H9 (cell line): ENCODE measurements around the gene POLR1C. TPM values are rescaled to one million over a fixed set of nuclear protein-coding genes. Genes with fewer than 3 reads are reported as not detected.

Source experiments
- DNase-seq: peaks from one replicate; pipeline ENCODE4 v3.0.0-alpha.2; 2017
- H2AFZ ChIP-seq: one replicate; pipeline ENCODE4 v1.6.1; 2013; ENCODE audit warnings: mild to moderate bottlenecking, low read length, control low read depth, moderate library complexity
- H2AK5ac ChIP-seq: 2 replicates; pipeline ENCODE4 v1.6.1; 2013; ENCODE audit warnings: low read length, control low read depth, mixed read lengths; ENCODE audit not compliant: insufficient read length
- H2BK120ac ChIP-seq: one replicate; pipeline ENCODE4 v1.6.1; 2013; ENCODE audit warnings: low read depth, mild to moderate bottlenecking, low read length, control low read depth, inconsistent platforms; ENCODE audit not compliant: poor library complexity, severe bottlenecking
- H2BK12ac ChIP-seq: 2 replicates; pipeline ENCODE4 v1.6.1; 2013; ENCODE audit warnings: low read length, control low read depth, mixed read lengths, low read depth; ENCODE audit not compliant: insufficient read length
- H2BK15ac ChIP-seq: 2 replicates; pipeline ENCODE4 v1.6.1; 2013; ENCODE audit warnings: low read depth, low read length, control low read depth
- H2BK20ac ChIP-seq: one replicate; pipeline ENCODE4 v1.6.1; 2013; ENCODE audit warnings: low read depth, mild to moderate bottlenecking, low read length, control low read depth, inconsistent platforms; ENCODE audit not compliant: poor library complexity, severe bottlenecking
- H2BK5ac ChIP-seq: 2 replicates; pipeline ENCODE4 v1.6.1; 2013; ENCODE audit warnings: low read length, control low read depth, mixed read lengths; ENCODE audit not compliant: insufficient read length
- H3K14ac ChIP-seq: 2 replicates; pipeline ENCODE4 v1.6.1; 2013; ENCODE audit warnings: low read length, control low read depth; ENCODE audit not compliant: insufficient read depth
- H3K18ac ChIP-seq: 2 replicates; pipeline ENCODE4 v1.6.1; 2013; ENCODE audit warnings: low read depth, mild to moderate bottlenecking, mixed read lengths, low read length, control low read depth; ENCODE audit not compliant: insufficient read length
- H3K23ac ChIP-seq: 2 replicates; pipeline ENCODE4 v1.6.1; 2013; ENCODE audit warnings: low read length, control low read depth, mixed read lengths, low read depth; ENCODE audit not compliant: insufficient read length
- H3K23me2 ChIP-seq: 2 replicates; pipeline ENCODE4 v1.6.1; 2013; ENCODE audit warnings: low read depth, mild to moderate bottlenecking, mixed read lengths, low read length, control low read depth; ENCODE audit not compliant: insufficient read length, poor library complexity, severe bottlenecking
- H3K27ac ChIP-seq: 2 replicates; pipeline ENCODE4 v1.5.1; 2013; ENCODE audit warnings: low read length, control low read depth, mixed read lengths, low read depth; ENCODE audit not compliant: insufficient read length
- H3K27me3 ChIP-seq: 2 replicates; pipeline ENCODE4 v1.6.1; 2013; ENCODE audit warnings: low read length, control low read depth, inconsistent platforms; ENCODE audit not compliant: insufficient read depth
- H3K4ac ChIP-seq: 2 replicates; pipeline ENCODE4 v1.6.1; 2013; ENCODE audit warnings: low read depth, mild to moderate bottlenecking, control low read depth, inconsistent platforms, low read length, moderate library complexity
- H3K4me1 ChIP-seq: 2 replicates; pipeline ENCODE4 v1.6.1; 2013; ENCODE audit warnings: low read length, control low read depth, inconsistent platforms; ENCODE audit not compliant: insufficient read depth
- H3K4me2 ChIP-seq: 2 replicates; pipeline ENCODE4 v1.6.1; 2013; ENCODE audit warnings: low read length, control low read depth, mixed read lengths; ENCODE audit not compliant: insufficient read length, insufficient read depth
- H3K56ac ChIP-seq: 2 replicates; pipeline ENCODE4 v1.6.1; 2013; ENCODE audit warnings: low read depth, mild to moderate bottlenecking, mixed read lengths, low read length, control low read depth; ENCODE audit not compliant: insufficient read length
- H3K79me1 ChIP-seq: 2 replicates; pipeline ENCODE4 v1.6.1; 2013; ENCODE audit warnings: low read depth, mild to moderate bottlenecking, moderate library complexity, low read length, control low read depth, inconsistent platforms; ENCODE audit not compliant: insufficient read depth, poor library complexity, severe bottlenecking
- H3K79me2 ChIP-seq: 2 replicates; pipeline ENCODE4 v1.6.1; 2013; ENCODE audit warnings: low read length, control low read depth, inconsistent platforms; ENCODE audit not compliant: insufficient read depth
- H3K9ac ChIP-seq: 2 replicates; pipeline ENCODE4 v1.6.1; 2013; ENCODE audit warnings: low read length, control low read depth, mixed read lengths; ENCODE audit not compliant: insufficient read length; ENCODE audit errors: extremely low read depth
- H3K9me3 ChIP-seq: one replicate; pipeline ENCODE4 v1.6.1; 2013; ENCODE audit warnings: low read depth, low read length, inconsistent platforms; ENCODE audit not compliant: control insufficient read depth
- H3T11ph ChIP-seq: one replicate; pipeline ENCODE4 v1.6.1; 2013; ENCODE audit warnings: mild to moderate bottlenecking, low read length, control low read depth, inconsistent platforms
- H4K20me1 ChIP-seq: one replicate; pipeline ENCODE4 v1.6.1; 2013; ENCODE audit not compliant: control insufficient read depth, insufficient read length, insufficient read depth
- H4K5ac ChIP-seq: 2 replicates; pipeline ENCODE4 v1.6.1; 2013; ENCODE audit warnings: low read depth, mild to moderate bottlenecking, mixed read lengths, low read length, control low read depth; ENCODE audit not compliant: insufficient read length
- H4K8ac ChIP-seq: replicated peaks from 2 replicates; pipeline ENCODE4 v1.6.1; 2013; ENCODE audit warnings: low read length, control low read depth, mixed read lengths, low read depth; ENCODE audit not compliant: insufficient read length
- H4K91ac ChIP-seq: 2 replicates; pipeline ENCODE4 v1.6.1; 2013; ENCODE audit warnings: low read depth, mild to moderate bottlenecking, moderate library complexity, mixed read lengths, low read length, control low read depth; ENCODE audit not compliant: insufficient read length
- H3K27ac Mint-ChIP-seq, 3 experiments: 2 replicates in 2 of 3; 3 replicates in 1 of 3; pipeline ENCODE4 v1.8.0; 2020 to 2021; ENCODE audit warnings: mixed read lengths in 3 of 3, mild to moderate bottlenecking in 1 of 3, moderate library complexity in 1 of 3
- H3K27me3 Mint-ChIP-seq: 2 replicates; pipeline ENCODE4 v1.8.0; 2021; ENCODE audit warnings: low read depth, mild to moderate bottlenecking, moderate library complexity, mixed read lengths
- H3K36me3 Mint-ChIP-seq, 3 experiments: 2 replicates in 2 of 3; 3 replicates in 1 of 3; pipeline ENCODE4 v1.8.0; 2020 to 2021; ENCODE audit warnings: low read depth in 3 of 3, mixed read lengths in 3 of 3; ENCODE audit not compliant: insufficient read depth in 1 of 3
- H3K4me1 Mint-ChIP-seq, 2 experiments: 2 replicates each; pipeline ENCODE4 v1.8.0; 2020; ENCODE audit warnings: mixed read lengths in 2 of 2
- H3K4me3 Mint-ChIP-seq, 2 experiments: 2 replicates in 1 of 2; 3 replicates in 1 of 2; pipeline ENCODE4 v1.8.0; 2020 to 2021; ENCODE audit warnings: mild to moderate bottlenecking in 2 of 2, mixed read lengths in 2 of 2, moderate library complexity in 1 of 2
- H3K9me3 Mint-ChIP-seq, 2 experiments: 2 replicates in 1 of 2; 3 replicates in 1 of 2; pipeline ENCODE4 v1.8.0; 2020; ENCODE audit warnings: mild to moderate bottlenecking in 2 of 2, mixed read lengths in 2 of 2, moderate library complexity in 1 of 2
- CTCF ChIP-seq: fragments of 200-600 bp; sonication (generic); conservative IDR thresholded peaks from 3 replicates; pipeline ENCODE4 v1.8.0; 2021; ENCODE audit warnings: antibody characterized with exemption, mild to moderate bottlenecking
- WGBS: extraction: QIAGEN DNeasy Blood & Tissue Kit; methylation state at CpG from one replicate; pipeline ENCODE4 v1.1.7; 2013; ENCODE audit warnings: missing lambda C conversion rate, low lambda C conversion rate, mixed read lengths; ENCODE audit not compliant: insufficient read length; ENCODE audit errors: extremely low coverage; 5-methylcytosine and 5-hydroxymethylcytosine counted together
- total RNA-seq: library from RNA; stranded (reverse); gene quantifications from 2 replicates; pipeline ENCODE4 v1.2.1, GENCODE V29; 2021

Gene POLR1C
- total RNA-seq, 1 experiment from 2014 or later = 75.8 TPM

- H3T11ph ChIP-seq = no peak overlapping the region
- H3K23me2 ChIP-seq = no peaks in the 10 kb centered on the region
- no peak overlapping the region for H2BK120ac ChIP-seq
- no peak overlapping the region for H3K23ac ChIP-seq
- Mint-ChIP-seq H3K4me3 (no peak overlapping the region), H3K4me1 (peaks cover 30% of the 10 kb centered on the region in 2 experiments), H3K36me3 (peaks cover 5 to 22% (median 20%) of the 10 kb centered on the region in 3 experiments; a peak in 6 of 7 replicates), H3K27me3 (no peaks in the 10 kb centered on the region), H3K27ac (no peak overlapping the region), H3K9me3 (no peaks in the 10 kb centered on the region)
- no peak overlapping the region for H4K91ac ChIP-seq
- no peak overlapping the region for H3K4ac ChIP-seq
- H3K4me2 ChIP-seq = no peak overlapping the region
- no peak overlapping the region for H3K9ac ChIP-seq
- no peak overlapping the region for H4K8ac ChIP-seq
- peaks cover 6% of the 10 kb centered on the region; the same call in 1 of the 2 replicates for H3K4me1 ChIP-seq
- H4K5ac ChIP-seq = no peak overlapping the region
- no peaks in the 10 kb centered on the region for H3K9me3 ChIP-seq
- H3K79me2 ChIP-seq = no peaks in the 10 kb centered on the region; the same call in 1 of the 2 replicates
- no peak overlapping the region for H3K14ac ChIP-seq
- no peak overlapping the region for H3K27ac ChIP-seq
- H3K18ac ChIP-seq = no peak overlapping the region
- no peak overlapping the region for H3K56ac ChIP-seq
- no peak for TF ChIP-seq CTCF
- no peak overlapping the region for H2BK15ac ChIP-seq
- no peak overlapping the region for H2BK12ac ChIP-seq
- no peak overlapping the region for H2AFZ ChIP-seq
- H2BK5ac ChIP-seq = no peak overlapping the region
- no peaks in the 10 kb centered on the region for H3K27me3 ChIP-seq
- no CpG with 5 or more reads among the region's 4 CpGs for WGBS
- H3K79me1 ChIP-seq = peaks cover 5% of the 10 kb centered on the region
- H2BK20ac ChIP-seq = no peak overlapping the region
- no peak for DNase-seq
- no peak overlapping the region for H2AK5ac ChIP-seq
- H4K20me1 ChIP-seq = peaks cover 2% of the 10 kb centered on the region
Observed at GRCh38 chr6:43494766-43495165, 22.1 kb upstream of the POLR1C start.
